Measurements from ENCODE around the gene SIPA1L2.

The SIPA1L2 gene

DNA sequence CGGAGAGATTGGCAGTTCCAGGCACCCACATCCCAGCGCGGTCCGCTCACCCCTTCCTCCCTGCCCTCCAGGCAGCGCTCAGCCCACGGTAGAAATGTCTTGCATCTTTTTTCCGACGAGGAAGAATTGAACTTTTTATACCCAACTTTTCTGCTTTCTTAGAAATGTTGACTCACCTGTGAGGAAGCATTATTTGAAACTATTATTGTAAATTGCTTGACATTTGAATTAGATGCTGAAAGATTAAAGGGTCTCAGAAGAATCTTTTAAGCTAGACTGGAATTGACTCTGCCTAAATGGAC, 912 bp upstream of the SIPA1L2 start:
- no peak overlapping the region for H3K27ac ChIP-seq (replicated peaks)
- DNase-seq (ENCODE audit: low read depth in 1 of 2, low spot score in 1 of 2) = no peak
- TF ChIP-seq, protein P1, sequence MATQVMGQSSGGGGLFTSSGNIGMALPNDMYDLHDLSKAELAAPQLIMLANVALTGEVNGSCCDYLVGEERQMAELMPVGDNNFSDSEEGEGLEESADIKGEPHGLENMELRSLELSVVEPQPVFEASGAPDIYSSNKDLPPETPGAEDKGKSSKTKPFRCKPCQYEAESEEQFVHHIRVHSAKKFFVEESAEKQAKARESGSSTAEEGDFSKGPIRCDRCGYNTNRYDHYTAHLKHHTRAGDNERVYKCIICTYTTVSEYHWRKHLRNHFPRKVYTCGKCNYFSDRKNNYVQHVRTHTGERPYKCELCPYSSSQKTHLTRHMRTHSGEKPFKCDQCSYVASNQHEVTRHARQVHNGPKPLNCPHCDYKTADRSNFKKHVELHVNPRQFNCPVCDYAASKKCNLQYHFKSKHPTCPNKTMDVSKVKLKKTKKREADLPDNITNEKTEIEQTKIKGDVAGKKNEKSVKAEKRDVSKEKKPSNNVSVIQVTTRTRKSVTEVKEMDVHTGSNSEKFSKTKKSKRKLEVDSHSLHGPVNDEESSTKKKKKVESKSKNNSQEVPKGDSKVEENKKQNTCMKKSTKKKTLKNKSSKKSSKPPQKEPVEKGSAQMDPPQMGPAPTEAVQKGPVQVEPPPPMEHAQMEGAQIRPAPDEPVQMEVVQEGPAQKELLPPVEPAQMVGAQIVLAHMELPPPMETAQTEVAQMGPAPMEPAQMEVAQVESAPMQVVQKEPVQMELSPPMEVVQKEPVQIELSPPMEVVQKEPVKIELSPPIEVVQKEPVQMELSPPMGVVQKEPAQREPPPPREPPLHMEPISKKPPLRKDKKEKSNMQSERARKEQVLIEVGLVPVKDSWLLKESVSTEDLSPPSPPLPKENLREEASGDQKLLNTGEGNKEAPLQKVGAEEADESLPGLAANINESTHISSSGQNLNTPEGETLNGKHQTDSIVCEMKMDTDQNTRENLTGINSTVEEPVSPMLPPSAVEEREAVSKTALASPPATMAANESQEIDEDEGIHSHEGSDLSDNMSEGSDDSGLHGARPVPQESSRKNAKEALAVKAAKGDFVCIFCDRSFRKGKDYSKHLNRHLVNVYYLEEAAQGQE (IDR thresholded peaks at IDR 0.05; ENCODE audit: insufficient replicate concordance, low read depth) = no peak
- no peak for TF ChIP-seq SPI1 (IDR thresholded peaks at IDR 0.05; ENCODE audit: borderline replicate concordance, low read depth)
- TF ChIP-seq, protein P2, sequence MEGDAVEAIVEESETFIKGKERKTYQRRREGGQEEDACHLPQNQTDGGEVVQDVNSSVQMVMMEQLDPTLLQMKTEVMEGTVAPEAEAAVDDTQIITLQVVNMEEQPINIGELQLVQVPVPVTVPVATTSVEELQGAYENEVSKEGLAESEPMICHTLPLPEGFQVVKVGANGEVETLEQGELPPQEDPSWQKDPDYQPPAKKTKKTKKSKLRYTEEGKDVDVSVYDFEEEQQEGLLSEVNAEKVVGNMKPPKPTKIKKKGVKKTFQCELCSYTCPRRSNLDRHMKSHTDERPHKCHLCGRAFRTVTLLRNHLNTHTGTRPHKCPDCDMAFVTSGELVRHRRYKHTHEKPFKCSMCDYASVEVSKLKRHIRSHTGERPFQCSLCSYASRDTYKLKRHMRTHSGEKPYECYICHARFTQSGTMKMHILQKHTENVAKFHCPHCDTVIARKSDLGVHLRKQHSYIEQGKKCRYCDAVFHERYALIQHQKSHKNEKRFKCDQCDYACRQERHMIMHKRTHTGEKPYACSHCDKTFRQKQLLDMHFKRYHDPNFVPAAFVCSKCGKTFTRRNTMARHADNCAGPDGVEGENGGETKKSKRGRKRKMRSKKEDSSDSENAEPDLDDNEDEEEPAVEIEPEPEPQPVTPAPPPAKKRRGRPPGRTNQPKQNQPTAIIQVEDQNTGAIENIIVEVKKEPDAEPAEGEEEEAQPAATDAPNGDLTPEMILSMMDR (IDR thresholded peaks at IDR 0.05; ENCODE audit: insufficient read depth, low read length) = no peak
- TF ChIP-seq POLR2AphosphoS5 (IDR thresholded peaks at IDR 0.05; ENCODE audit: low read depth) = no peak
- TF ChIP-seq GABPA (IDR thresholded peaks at IDR 0.05; ENCODE audit: low read depth) = no peak
- H3K27me3 ChIP-seq (ENCODE audit: insufficient read depth, poor library complexity, severe bottlenecking) = peaks cover 6% of the 10 kb centered on the region
- peak overlapping the region; percentile 84 for H3K4me3 ChIP-seq (replicated peaks; ENCODE audit: insufficient read depth, low read length)

DNA sequence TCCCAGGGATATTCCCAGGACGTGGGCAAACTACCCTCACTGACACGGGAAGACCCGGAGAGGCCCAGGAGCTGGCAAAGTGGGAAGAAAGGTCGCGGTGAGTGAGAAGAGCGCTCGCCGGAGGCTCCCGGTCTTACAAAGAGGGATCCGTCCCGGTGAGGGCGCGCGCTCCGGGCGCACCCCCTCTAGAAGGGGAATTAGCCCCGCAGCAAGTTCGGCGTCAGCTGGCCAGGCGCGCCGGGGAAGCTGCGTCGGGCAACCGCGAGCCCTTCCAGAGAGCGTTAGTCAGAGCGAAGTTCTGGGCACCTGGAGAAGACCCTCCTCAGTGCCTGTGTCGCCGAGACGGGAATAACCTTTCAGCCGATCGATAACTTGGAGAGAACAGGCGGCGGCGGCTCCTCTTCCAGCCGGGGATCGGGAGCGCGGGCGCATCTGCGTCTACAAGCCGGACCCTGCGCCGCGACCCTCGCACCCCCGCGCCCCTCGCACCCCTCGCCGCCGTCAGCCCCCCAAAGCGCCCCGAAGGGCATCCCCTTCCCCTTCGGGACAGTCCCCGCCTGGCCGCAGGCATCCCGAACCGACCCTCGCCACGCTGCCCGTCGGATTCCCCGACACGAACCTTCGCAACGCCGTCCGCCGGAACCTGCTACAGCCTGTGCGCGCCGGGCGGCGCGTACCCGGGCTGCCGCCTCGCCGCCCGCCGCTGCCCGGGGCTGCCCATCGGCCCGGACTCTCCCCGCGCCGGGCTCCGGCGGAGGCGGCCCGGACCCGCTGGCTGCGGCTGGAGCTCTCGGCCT, 485 bp downstream of the SIPA1L2 start:
- Histone ChIP-seq H3K4me3 (replicated peaks; ENCODE audit: insufficient read depth, low read length) (peak overlapping the region; percentile 84), H3K27ac (replicated peaks) (no peak overlapping the region), H3K27me3 (ENCODE audit: insufficient read depth, poor library complexity, severe bottlenecking) (peaks cover 6% of the 10 kb centered on the region)
- DNase-seq (ENCODE audit: low read depth in 1 of 2, low spot score in 1 of 2) = no peak
- TF ChIP-seq SPI1 (IDR thresholded peaks at IDR 0.05; ENCODE audit: borderline replicate concordance, low read depth) (no peak), GABPA (IDR thresholded peaks at IDR 0.05; ENCODE audit: low read depth) (no peak), POLR2AphosphoS5 (IDR thresholded peaks at IDR 0.05; ENCODE audit: low read depth) (no peak)
- TF ChIP-seq, protein P2 (IDR thresholded peaks at IDR 0.05; ENCODE audit: insufficient read depth, low read length) = no peak
- TF ChIP-seq, protein P1 (IDR thresholded peaks at IDR 0.05; ENCODE audit: insufficient replicate concordance, low read depth) = no peak

DNA sequence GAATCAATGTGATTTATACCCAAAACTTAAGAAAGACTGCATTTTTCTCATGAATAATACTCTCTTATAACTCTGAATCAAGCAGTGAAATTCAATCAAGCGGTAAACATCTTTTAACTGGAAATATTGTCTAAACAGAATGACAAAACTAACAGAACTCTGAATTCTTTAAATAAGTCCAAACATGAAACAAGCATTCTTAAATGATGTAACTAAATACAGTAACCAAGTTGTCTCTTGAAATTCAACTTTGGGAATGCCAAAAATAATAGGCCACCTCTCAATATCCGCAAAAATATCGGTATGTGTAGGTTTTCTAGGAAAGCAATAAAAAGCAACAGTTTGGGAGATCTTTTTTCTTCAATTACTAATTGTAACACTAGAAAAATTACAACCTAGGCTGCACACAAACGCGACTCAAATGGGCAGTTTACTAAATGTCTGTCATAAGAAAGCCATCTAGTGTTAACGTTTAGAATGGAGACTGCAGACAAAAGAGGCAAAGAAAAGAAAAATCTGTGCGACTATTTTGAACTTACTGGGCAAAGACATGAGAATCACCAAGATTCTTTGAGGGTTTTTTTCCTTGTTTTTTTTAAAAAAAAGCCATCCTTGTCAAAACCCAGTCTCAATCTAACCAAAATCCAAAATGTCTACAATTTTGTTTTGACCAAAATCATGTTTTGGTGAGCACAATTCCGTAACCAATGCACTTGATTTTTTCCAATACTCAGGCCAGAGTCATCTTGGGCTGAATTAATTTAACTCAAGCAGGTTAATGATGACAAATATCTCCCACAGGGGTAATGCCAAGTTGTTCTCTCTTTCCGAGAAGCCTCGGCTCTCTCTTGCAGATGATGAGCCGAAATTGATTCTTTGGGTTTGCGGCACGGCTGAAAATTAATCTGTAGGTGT, 1.3 kb downstream of the SIPA1L2 start:
- H3K4me3 ChIP-seq (replicated peaks; ENCODE audit: insufficient read depth, low read length) = peak overlapping the region; percentile 84
- no peak for DNase-seq (ENCODE audit: low read depth in 1 of 2, low spot score in 1 of 2)
- no peak for TF ChIP-seq POLR2AphosphoS5 (IDR thresholded peaks at IDR 0.05; ENCODE audit: low read depth)
- TF ChIP-seq, protein P2 (IDR thresholded peaks at IDR 0.05; ENCODE audit: insufficient read depth, low read length) = peak; percentile 6
- peaks cover 6% of the 10 kb centered on the region for H3K27me3 ChIP-seq (ENCODE audit: insufficient read depth, poor library complexity, severe bottlenecking)
- no peak overlapping the region for H3K27ac ChIP-seq (replicated peaks)

All from HL-60 (cell line).